Psoas muscle (tissue), 8 donors: ENCODE data around the gene MGA. TPM values are rescaled to one million over a fixed set of nuclear protein-coding genes. Genes with fewer than 3 reads are reported as not detected.

Experiments used
- ATAC-seq, 4 donors: fragments of 200-7000 bp; cut with Tn5 transposase; one replicate each; pipeline ENCODE4 v1.9.1; 2020; ENCODE audit warnings: moderate library complexity in 3 of 4, mild to moderate bottlenecking in 2 of 4
- DNase-seq, 2 donors: peaks; one replicate each; pipeline ENCODE4 v3.0.0-alpha.2; 2020
- H3K27ac ChIP-seq: fragments of 200-600 bp; one replicate; pipeline ENCODE4 v1.8.0; 2022
- H3K27me3 ChIP-seq, 3 donors: fragments of 200-600 bp in 1 of 3; one replicate each; pipeline versions ENCODE4 v1.6.1 to v1.8.0; 2013 to 2022; ENCODE audit warnings: low read length in 2 of 3, mild to moderate bottlenecking in 2 of 3, moderate library complexity in 1 of 3; ENCODE audit not compliant: insufficient read depth in 3 of 3
- H3K36me3 ChIP-seq, 2 donors: fragments of 200-600 bp in 1 of 2; one replicate each; pipeline versions ENCODE4 v1.6.1 to v1.8.0; 2013 to 2022; ENCODE audit warnings: low read depth in 1 of 2, mild to moderate bottlenecking in 1 of 2, moderate library complexity in 1 of 2; ENCODE audit not compliant: insufficient read depth in 1 of 2
- H3K4me1 ChIP-seq: fragments of 200-600 bp; one replicate; pipeline ENCODE4 v1.8.0; 2022
- H3K4me3 ChIP-seq: fragments of 200-600 bp; one replicate; pipeline ENCODE4 v1.8.0; 2022; ENCODE audit warnings: mild to moderate bottlenecking
- H3K9me3 ChIP-seq: fragments of 200-600 bp; one replicate; pipeline ENCODE4 v1.8.0; 2022
- WGBS, 3 donors: extraction: QIAGEN DNeasy Blood & Tissue Kit; methylation state at CpG; one replicate each; pipeline versions ENCODE4 v1.1.6 to v1.1.7; 2013; 5-methylcytosine and 5-hydroxymethylcytosine counted together
- intact Hi-C, 2 donors: fragments of 100-400 bp; cut with DNase I; formaldehyde crosslinking; loops; one replicate each; pipeline versions ENCODE4 v1.11.0 to v1.14.2; 2022
- polyA plus RNA-seq, 3 donors: library from polyadenylated mRNA; stranded (reverse); fragments of 200-250 nt; gene quantifications; one replicate each; pipeline ENCODE4 v1.2.3, GENCODE V29; 2013
- total RNA-seq, 4 donors: library from RNA; stranded (reverse); fragmentation: NEBNext Ultra II Directional in 2 of 4; extraction: Animal tissue kit (Norgen Biotek cat#: 25700) in 2 of 4; gene quantifications; one replicate each; pipeline versions ENCODE4 v1.2.1 to v1.2.4, GENCODE V29; 2021 to 2023
- TF ChIP-seq, protein P1 (sequence below): fragments of 200-600 bp; IDR thresholded peaks from one replicate; pipeline ENCODE4 v1.8.0; 2022; ENCODE audit warnings: antibody characterized with exemption
- donor health status: healthy with polysubstance abuse.
- donor health status: DM: no; HTN: no; CAD: no; lungs with moderate emphysema.
- donor health status: Bipolar disorder and iron deficiency.
- donor health status: healthy.
- donor health status: DM: yes; HTN: yes; CAD: no.
- donor health status: DM: no; HTN: no; CAD: no.
- donor health status: DM: no; HTN: no; CAD: no.
- donor health status: DM: yes; HTN: yes; CAD: no.

Gene MGA
- total and polyA plus RNA-seq, 7 donors = 2.6 to 25.8 (median 13.1) TPM

DNA sequence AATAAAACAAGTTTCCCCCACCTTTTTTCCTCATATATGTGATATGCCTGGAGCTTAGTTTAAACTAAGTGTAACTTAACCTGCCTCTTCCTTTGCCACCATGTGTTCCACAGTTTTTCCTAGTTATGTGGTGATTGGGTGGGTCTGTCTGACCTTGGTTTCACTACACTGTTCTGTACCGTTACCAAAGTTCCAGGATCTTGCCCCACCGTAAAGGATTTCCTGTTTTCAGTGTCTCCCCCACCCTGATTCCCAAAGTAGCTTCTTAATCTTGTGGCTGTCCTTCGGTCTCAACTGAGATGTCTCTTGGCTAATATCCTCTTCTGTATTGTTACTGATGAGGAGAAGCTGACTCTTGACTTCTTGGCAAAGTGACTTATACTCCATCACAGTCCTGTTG is 6.4 kb upstream of the MGA start:
- 65 to 72% (median 68%) methylated on average over 3 of the region's 3 CpGs for WGBS, 3 donors
- intact Hi-C loops = no loop called here
- no peaks in the 10 kb centered on the region for H3K27me3 ChIP-seq
- peaks cover 12% of the 10 kb centered on the region for H3K9me3 ChIP-seq
- no peaks in the 10 kb centered on the region for H3K4me1 ChIP-seq
- H3K36me3 ChIP-seq = no peaks in the 10 kb centered on the region
- DNase-seq (no peak), ATAC-seq (no peak)
- no peak overlapping the region for H3K4me3 ChIP-seq
- TF ChIP-seq, protein P1, sequence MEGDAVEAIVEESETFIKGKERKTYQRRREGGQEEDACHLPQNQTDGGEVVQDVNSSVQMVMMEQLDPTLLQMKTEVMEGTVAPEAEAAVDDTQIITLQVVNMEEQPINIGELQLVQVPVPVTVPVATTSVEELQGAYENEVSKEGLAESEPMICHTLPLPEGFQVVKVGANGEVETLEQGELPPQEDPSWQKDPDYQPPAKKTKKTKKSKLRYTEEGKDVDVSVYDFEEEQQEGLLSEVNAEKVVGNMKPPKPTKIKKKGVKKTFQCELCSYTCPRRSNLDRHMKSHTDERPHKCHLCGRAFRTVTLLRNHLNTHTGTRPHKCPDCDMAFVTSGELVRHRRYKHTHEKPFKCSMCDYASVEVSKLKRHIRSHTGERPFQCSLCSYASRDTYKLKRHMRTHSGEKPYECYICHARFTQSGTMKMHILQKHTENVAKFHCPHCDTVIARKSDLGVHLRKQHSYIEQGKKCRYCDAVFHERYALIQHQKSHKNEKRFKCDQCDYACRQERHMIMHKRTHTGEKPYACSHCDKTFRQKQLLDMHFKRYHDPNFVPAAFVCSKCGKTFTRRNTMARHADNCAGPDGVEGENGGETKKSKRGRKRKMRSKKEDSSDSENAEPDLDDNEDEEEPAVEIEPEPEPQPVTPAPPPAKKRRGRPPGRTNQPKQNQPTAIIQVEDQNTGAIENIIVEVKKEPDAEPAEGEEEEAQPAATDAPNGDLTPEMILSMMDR = no peak
- no peak overlapping the region for H3K27ac ChIP-seq

DNA sequence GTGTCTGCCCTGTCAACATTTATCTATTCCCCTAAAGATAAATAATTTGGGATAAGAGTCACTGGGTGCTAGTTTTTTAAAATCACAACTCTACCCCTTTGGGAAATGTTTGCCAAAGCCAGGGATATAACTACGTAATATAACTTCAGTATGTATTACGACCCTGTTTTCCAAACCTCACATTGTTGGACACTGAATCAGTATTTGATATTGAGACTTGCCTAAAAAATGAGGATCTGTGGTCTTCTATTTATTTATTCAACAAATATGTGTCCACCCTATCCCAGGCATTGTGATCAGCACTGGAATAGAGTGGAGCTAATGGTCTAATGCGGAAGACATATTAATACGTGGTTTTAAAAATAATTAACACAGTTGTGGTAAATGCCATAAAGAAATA is 4.5 kb upstream of the MGA start:
- DNase-seq = no peak
- intact Hi-C loops = no loop called here
- 95 to 97% (median 96%) methylated on average over 4 of the region's 4 CpGs for WGBS, 3 donors
- Histone ChIP-seq H3K27me3 (no peaks in the 10 kb centered on the region), H3K4me1 (peaks cover 2% of the 10 kb centered on the region), H3K9me3 (peaks cover 2% of the 10 kb centered on the region), H3K27ac (no peak overlapping the region), H3K36me3 (no peaks in the 10 kb centered on the region), H3K4me3 (no peak overlapping the region)
- TF ChIP-seq, protein P1 = no peak
- no peak for ATAC-seq

DNA sequence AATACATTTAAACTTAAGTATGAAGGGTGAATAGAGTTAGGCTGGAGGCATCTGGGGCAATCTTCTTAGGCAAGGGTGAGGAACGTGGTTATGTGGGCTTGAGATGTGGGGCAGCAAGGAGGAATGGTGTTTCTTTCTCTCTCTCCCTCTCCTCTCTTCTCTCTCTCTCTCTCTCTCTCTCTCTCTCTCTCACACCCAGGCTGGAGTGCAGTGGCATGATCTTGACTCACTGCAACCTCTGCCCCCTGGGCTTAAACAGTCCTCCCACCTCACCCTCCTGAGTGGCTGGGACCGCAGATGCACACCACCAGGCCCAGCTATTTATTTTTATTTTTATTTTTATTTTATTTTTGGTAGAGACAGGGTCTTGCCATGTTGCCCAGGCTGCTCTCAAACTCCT is 4.0 kb upstream of the MGA start:
- no peaks in the 10 kb centered on the region for H3K27me3 ChIP-seq
- H3K36me3 ChIP-seq = no peaks in the 10 kb centered on the region
- 87 to 91% (median 88%) methylated on average over 2 of the region's 2 CpGs for WGBS, 3 donors
- H3K4me3 ChIP-seq = no peak overlapping the region
- no peak for DNase-seq
- TF ChIP-seq, protein P1 = no peak
- H3K4me1 ChIP-seq = peaks cover 6% of the 10 kb centered on the region
- intact Hi-C loops = no loop called here
- no peak overlapping the region for H3K27ac ChIP-seq
- H3K9me3 ChIP-seq = no peaks in the 10 kb centered on the region
- ATAC-seq = no peak

DNA sequence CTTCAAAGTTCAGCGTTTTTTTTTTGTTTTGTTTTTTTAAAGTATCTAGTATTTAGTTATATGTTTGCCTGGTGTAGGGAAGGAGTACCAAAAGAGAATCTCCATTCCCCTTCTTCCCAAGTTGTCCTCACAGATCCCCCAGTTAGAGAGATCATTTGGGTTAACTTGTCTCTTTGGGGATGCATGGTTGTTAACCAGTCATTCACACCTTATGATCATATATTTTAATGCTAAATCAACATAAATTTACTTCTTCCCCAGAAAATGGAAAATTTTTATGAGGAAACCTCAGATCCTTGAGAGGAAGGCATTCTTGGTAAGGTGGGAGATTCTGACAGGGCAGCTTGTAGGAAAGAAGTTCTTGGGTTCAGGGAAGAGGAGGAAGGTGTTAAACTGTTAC is 1.5 kb upstream of the MGA start:
- TF ChIP-seq, protein P1 = no peak
- 57 to 84% (median 78%) methylated on average over 1 of the region's 1 CpG for WGBS, 3 donors
- no peak for ATAC-seq
- Histone ChIP-seq H3K4me3 (no peak overlapping the region), H3K9me3 (no peaks in the 10 kb centered on the region), H3K27me3 (no peaks in the 10 kb centered on the region), H3K27ac (no peak overlapping the region), H3K36me3 (no peaks in the 10 kb centered on the region), H3K4me1 (peaks cover 11% of the 10 kb centered on the region)
- intact Hi-C loops = no loop called here
- DNase-seq = no peak

DNA sequence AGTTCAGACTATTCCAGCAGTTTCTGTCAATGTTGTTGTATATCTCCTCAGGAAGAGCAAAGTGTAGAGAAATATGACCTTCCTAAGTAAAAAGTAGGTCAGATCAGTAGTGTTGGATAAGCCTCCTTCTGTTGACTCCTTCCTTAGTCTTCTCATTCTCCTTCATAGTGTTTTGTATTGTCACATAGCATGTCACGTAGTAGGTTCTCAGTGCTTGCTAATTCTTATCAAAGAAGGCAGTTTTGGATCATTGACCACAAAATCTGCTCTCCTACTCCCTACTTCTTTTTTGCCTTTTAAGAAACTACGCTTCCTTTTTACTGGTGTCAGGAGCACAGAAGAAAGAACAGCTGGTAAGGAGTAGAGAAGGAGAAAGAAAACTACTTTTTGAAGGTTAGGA is 1.0 kb upstream of the MGA start:
- Histone ChIP-seq H3K36me3 (no peaks in the 10 kb centered on the region), H3K4me1 (peaks cover 11% of the 10 kb centered on the region), H3K27ac (no peak overlapping the region), H3K9me3 (no peaks in the 10 kb centered on the region), H3K4me3 (no peak overlapping the region), H3K27me3 (no peaks in the 10 kb centered on the region)
- DNase-seq = no peak
- 87 to 96% (median 93%) methylated on average over 2 of the region's 2 CpGs for WGBS, 3 donors
- TF ChIP-seq, protein P1 = no peak
- ATAC-seq = no peak
- intact Hi-C loops = no loop called here
